ENCODE results near the gene C1QTNF1.

C1QTNF1 gene

DNA sequence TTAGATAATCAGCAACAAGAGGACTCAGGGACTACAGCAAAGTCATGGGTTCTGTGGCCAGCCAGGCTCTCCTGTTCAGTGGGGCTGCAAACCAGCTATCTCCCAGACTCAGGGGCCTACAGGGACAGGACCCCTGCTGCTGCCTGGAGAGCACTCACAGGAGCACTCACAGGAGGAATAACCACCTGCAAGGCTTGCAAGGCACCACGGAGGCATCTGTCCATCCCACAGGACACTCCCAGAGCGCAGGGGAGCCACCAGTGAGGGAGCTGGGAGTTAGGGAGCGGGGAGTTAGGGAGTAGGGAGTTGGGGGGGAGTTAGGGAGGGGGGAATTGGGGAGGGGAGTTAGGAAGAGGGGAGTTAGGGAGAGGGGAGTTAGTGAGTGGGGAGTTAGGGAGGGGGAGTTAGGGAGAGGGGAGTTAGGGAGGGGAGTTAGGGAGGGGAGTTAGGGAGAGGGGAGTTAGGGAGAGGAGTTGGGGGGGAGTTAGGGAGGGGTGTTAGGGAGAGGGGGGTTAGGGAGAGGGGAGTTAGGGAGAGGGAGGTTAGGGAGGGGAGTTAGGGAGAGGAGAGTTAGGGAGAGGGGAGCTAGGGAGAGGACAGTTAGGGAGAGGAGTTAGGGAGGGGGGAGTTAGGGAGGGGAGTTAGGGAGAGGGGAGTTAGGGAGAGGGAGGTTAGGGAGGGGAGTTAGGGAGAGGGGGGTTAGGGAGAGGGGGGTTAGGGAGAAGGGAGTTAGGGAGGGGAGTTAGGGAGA, 20.1 kb upstream of the C1QTNF1 start:
- no peak for DNase-seq (ENCODE audit: low read depth, low spot score)
- H3K27ac ChIP-seq, result no peak overlapping the region

DNA sequence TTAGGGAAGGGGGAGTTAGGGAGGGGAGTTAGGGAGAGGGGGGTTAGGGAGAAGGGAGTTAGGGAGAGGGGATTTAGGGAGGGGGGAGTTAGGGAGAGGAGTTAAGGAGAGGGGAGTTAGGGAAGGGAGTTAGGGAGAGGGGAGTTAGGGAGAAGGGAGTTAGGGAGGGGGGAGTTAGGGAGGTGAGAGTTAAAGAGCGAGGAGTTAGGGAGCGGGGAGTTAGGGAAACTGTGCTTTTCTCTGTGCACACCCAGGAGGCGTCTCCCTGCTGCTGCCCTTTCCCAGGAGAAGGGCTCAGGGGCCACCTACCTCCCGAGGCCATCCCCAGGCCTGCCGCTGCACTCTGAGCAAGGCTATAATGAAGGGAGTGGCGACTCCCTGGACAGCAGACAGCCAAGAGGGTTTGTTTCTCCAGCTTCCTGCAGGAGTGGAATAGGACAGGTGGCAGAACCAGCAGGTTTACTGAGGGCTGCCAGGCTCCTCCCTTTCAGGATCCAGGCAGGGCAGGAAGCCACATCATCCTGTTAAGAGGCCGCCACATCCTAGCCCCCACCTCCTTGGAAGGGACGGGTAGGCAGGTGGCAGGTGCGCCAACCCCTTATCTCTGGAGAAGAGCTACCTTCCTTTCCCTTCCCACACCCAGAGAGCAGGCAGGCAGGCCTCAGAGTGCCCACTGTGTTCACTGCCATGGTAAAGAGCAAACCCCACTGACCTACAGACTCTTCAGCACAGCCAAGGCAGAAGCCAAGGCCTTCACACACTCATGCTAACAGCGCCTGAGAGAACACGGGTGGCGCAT, 18.7 kb upstream of the C1QTNF1 start:
- peak overlapping the region; percentile 91 for H3K27ac ChIP-seq
- no peak for DNase-seq (ENCODE audit: low read depth, low spot score)

DNA sequence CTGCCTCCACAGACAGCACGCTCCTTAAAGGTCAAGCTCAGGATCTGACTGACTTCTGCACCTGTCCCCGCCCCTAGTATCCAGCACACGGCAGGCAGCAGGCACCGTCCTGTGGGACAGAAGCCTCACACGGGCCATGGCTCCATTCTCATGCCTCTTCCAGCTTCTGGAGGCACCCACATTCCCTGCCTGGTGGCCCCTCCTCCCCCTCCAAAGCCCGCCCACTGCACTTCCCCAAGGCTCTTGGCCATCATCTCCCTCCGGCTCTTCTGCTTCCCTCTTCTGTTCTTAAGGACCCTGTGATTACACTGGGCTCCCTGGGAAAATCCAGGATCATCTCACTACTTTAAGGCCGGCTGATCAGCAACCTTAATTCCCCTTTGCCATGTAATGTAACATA, 17.9 kb upstream of the C1QTNF1 start:
- no peak for DNase-seq (ENCODE audit: low read depth, low spot score)
- peak overlapping the region; percentile 91 for H3K27ac ChIP-seq

DNA sequence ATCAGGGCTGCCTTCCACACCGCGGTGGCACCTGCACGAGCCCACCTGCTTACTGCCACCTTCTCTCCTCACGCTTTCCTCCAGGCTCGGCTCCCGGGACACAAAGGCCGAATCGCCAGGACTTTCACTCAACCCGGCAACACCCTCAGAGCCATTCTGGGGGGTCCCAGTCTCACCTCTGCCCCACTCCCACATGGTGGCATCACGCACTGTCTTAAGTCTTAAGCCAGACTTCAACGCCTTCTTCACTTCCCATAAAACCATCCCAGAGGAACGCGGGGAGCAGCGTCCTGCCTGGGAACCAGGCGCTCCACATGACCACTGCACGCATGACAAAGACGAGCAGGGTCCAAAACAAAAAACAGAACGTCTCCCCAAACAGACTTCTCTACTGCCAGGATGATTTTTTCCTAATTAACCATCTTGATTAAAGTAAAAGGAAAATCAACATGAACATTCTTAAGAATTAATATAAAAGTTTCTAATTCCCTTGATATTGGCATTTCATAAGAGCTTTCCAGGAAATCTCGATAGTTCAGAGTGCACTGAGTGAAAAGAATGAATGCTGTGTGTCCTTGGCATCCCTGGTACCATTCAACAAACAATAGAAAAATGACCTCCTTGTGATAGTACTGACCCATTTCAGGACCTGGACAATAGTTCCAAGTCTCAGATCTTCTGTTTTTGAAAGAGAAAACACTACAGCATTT, 17.0 kb upstream of the C1QTNF1 start:
- peak overlapping the region; percentile 91 for H3K27ac ChIP-seq

DNA sequence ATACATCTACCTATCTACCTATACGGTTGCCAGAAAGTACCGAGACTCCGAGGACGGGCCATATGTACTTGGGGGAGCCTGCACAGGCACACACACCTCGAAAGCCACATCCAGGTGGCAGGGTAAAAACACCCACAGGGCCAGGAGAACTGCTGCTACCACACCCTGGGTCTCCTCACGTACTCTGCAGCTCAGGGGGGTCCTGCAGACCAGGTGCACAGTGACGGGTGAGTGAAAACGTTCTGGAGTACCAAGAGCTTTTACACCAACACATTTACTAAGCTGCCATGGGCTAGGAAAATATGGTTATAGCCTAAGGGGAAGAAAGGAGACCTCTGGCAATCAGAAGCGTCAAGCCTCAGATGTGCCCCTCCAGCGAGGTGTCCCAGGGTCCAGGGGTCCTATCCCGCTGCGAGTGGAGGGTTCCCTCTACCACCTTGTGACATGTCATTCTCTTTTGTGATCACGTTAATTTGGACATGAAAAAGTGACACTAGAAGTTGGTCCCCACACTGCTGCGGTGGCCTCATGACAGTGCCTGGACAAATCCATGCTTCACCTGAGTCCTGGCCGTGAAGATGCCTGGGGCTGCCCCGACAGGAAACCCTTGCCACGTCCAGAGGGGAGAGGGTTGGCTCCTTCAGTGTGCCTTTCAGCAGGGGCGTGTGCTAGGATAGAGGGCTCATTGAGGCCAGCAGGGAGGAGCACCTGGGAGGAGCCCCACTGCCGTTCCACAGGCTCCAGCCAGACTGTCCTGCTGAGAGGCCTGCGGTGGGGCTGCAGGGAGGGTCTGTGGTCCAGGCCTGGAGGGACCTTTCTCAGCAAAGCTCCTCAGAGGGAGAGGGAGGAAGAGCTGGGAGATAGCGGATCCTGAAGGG, 16.2 kb upstream of the C1QTNF1 start:
- peak overlapping the region; percentile 91 for H3K27ac ChIP-seq
- DNase-seq (ENCODE audit: low read depth, low spot score), result no peak

More for the DNA sequence above, 17.0 kb upstream of the C1QTNF1 start:
- no peak for DNase-seq (ENCODE audit: low read depth, low spot score)

DNA sequence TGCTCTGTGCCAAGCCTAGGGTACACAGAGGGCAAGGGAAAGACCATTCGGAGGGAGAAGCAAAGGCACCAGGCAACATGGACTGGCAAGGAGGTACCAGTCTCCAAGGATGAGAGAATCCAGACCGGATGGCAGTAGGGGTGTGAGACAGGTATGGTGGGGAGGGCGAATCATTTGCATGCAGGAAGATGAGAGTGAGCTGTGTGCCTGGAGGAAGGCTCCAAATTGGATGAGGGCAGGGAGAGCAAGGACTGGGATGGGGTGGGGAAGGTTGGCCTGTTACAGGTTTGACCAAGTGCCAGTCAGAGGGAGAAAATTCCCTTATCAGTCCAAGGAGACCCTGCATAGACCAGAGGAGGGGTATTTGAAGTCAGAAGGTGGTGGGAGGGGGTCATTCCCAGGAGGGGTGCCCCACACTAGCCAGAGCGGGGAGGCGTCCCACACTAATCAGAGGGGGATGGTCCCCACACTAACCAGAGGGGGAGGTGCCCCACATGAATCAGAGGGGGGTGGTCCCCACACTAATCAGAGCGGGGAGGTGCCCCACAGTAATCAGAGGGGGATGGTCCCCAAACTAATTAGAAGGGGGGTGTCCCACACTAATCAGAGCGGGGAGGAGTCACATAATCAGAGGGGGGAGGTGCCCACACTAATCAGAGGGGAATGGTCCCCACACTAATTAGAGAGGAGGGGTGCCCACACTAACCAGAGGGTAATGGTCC, 15.1 kb upstream of the C1QTNF1 start:
- DNase-seq (ENCODE audit: low read depth, low spot score), result no peak
- H3K27ac ChIP-seq, result peak overlapping the region; percentile 91

DNA sequence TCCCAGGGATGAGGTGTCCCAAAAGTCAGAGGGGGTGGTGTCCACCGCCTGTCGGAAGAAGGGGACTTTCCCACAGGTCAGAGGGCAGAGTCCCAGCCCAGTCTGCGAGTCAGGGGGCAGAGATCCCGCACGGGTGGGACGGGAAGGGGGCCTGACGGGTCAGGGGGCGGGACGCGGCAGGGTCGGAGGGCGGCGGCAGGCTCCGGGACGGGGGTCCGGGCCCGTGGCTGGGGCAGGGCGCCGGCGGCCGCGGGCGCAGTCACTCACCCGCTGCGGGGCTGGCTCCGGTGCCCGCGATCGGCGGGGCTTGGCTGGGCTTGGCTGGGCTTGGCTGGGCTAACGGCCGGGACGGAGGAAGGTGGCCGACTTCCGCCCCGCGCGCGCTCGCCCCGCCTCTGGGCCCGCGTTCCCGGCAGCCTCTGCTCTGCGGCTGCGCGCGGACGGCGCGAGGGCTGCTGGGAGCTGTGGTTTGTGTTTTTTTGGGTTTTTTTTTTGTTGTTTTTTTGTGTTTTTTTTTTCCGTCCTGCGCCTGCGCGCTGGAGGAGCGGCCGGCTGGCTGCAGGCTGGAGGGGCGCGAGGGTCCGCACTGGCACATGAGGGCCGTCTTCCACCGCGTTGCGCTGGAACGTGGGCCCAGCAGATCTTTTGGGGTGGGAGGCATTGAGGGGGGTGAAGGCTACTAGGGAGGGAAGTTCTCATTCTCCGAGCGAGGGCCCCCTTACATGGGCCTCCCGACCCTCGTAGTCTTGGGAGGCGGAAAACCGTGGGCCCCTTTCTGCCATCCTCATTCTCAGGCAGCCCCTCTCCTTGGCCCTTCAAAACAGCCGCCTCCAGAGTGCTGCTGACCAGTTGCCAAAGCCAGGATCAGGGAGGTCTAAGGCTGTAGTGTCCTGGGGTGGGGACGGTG, 14.3 kb upstream of the C1QTNF1 start, which contains the start of gene CANT1:
Gene CANT1 (minus strand): TSS at position 368 of the 907 bp plus-strand sequence. CDS start 12,142 bp downstream, outside the sequence.
- no peak for DNase-seq (ENCODE audit: low read depth, low spot score)
- peak within 1 kb of the TSS; percentile 91 for H3K27ac ChIP-seq

DNA sequence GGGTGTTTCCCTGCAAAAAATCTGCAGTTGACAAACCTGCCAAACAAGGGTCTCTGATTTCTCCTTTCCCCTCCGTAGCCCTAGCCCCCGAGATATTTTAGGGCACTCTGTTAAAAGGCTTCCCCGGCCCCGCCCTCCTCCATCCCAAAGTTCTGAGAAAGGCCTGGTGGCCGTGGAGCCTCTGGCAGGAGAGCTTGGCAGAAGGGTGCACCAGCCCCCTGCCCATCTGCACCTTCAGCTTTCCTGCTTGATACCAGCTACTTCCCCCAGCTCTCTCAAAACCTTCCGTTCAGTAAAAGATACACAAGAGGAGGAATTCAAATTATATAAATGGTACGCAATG, 13.7 kb upstream of the C1QTNF1 start:
- DNase-seq (ENCODE audit: low read depth, low spot score), result no peak
- H3K27ac ChIP-seq, result peak overlapping the region; percentile 91

DNA sequence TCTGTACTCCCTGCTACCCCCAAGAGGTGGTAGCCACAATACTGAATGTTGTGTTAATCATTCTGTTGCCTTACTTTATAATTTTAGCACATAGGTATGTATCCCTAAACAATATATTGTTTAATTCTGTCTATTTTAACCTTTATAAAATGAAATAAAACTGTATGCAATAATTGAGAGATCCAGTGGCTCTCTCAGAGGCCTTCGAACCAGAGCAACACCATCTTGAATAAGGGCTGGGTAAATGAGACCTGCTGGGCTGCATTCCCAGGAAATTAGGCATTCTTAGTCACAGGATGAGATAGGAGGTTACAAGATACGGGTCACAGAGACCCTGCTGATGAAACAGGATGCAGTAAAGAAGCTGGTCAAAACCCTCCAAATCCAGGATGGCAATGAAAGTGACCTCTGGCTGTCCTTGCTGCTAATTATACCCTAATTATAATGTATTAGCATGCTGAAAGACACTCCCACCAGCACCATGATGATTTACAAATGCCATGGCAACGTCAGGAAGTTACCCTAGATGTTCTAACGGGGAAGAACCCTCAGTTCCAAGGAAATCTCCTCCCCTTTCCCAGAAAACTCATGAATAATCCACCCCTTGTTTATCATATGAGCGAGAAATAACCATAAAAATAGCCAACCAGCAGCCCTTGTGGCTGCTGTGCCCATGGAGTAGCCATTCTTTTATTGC, 12.4 kb upstream of the C1QTNF1 start:
- DNase-seq (ENCODE audit: low read depth, low spot score), result no peak
- H3K27ac ChIP-seq, result peak overlapping the region; percentile 91

DNA sequence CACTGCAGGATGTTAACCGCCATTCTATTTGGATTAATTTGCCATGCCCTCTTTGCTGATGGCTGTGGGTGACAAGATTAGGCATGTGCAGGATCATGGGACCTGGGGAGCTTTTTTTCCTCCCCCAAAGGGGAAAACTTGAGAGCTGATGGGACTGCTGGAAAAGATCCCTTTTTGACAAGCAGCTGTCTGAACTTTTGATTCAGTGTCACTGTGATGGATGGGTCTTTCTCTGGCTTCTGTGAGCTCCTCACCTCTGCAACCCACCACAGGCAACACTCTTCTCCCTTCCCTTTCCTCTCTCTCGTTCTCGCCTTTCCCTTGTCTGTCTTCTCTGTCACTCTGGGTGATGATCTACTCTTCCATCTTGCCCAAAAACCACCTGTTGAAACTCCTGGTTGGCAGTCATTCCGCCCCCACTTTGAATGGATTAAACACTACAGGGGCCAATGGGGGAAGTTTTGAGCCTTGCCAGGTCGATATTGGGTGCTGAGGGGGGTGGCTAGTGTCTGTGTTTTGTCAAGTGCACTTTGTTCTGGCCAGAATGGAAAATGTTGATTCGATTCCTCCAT, 11.3 kb upstream of the C1QTNF1 start:
- DNase-seq (ENCODE audit: low read depth, low spot score), result no peak
- peak overlapping the region; percentile 91 for H3K27ac ChIP-seq

DNA sequence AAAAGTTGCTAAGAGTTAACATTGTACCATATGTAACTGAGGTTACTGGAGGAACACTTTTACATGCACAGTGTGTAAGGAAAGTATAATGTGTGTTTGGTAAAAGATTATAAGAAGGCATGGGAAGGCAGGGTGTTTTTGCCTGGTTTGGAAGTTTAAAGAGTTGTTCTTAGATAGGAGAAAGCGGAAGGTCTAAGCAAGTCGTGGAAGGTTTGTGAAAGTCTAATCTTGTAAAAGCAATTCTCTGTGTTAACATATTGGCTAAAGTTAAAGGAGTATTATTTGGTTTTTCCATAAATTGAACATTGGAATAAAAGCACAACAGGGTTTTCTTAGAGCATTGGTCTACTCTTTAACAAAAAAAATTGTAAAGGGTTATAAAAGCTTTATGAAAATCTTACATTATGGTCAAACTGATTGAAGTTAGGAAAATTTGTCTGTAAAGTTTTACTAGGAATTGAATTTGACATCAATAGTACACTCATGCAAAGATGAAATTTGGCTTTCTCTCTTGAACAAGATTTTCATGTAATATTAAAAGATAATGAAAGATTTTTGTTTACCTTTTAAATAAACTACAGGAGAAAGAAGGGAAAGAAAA, 9.7 kb upstream of the C1QTNF1 start:
- H3K27ac ChIP-seq, result no peak overlapping the region
- no peak for DNase-seq (ENCODE audit: low read depth, low spot score)

DNA sequence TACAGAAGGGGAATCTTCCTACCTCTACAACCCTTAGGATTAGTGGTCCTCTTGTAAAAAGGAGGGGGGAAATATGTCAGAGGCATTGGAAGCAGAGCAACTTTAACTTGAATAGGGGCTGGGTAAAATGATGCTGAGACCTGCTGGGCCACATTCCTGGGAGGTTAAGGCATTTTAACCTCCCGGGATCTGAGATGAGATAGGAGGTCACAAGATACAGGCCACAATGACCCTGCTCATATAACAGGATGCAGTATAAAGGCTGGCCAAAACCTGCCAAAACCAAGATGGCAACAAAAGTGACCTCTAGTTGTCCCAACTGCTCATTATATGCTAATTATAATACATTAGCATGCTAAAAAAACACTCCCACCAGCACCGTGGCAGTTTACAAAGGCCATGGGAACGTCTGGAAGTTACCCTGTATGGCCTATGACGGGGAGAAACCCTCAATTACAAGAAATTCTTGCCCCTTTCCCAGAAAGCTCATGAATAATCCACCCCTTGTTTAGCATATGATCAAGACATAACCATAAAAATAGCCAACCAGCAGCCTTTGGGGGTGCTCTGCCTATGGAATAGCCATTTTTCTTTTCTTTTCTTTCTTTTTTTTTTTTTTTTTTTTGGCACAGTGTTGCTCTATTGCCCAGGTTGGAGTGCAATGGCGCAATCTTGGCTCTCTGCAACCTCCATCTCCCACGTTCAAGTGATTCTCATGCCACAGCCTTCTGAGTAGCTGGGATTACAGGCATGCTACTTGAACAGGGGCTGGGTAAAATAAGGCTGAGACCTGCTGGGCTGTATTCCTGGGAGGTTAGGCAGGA, 6.2 kb upstream of the C1QTNF1 start:
- peak overlapping the region; percentile 7 for H3K27ac ChIP-seq
- no peak for DNase-seq (ENCODE audit: low read depth, low spot score)

DNA sequence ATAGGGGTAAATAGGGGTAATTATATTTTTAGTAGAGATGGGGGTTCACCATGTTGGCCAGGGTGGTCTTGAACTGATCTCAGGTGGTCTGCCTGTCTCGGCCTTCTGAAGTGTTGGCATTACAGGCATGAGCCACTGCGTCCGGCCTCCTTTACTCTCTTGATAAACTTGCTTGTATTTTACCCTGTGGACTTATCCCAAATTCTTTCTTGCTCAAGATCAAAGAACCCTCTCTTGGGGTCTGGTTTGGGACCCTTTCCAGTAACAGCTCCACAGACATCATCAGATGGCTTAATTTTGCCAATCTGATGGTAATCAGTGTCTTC, 5.6 kb upstream of the C1QTNF1 start:
- no peak overlapping the region for H3K27ac ChIP-seq

DNA sequence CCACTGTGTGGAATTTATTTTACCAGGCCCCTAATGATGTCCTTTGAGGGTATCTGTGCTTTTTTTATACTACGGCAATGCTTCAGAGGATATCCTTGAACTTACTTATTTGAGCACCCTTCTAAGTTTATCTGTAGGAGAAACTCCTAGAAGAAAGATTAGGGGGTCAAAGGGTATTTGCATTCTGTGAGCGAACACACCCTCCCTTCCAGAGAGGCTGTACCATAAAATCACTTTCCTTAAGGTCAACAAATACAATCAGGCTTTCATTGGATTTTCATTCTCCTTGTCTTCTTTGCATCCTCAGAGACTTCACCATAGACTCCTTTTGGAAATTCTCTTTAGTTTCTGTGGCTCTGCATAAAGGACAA, 4.7 kb upstream of the C1QTNF1 start:
- DNase-seq (ENCODE audit: low read depth, low spot score), result no peak
- H3K27ac ChIP-seq, result no peak overlapping the region

More for the DNA sequence above, 5.6 kb upstream of the C1QTNF1 start:
- no peak for DNase-seq (ENCODE audit: low read depth, low spot score)

DNA sequence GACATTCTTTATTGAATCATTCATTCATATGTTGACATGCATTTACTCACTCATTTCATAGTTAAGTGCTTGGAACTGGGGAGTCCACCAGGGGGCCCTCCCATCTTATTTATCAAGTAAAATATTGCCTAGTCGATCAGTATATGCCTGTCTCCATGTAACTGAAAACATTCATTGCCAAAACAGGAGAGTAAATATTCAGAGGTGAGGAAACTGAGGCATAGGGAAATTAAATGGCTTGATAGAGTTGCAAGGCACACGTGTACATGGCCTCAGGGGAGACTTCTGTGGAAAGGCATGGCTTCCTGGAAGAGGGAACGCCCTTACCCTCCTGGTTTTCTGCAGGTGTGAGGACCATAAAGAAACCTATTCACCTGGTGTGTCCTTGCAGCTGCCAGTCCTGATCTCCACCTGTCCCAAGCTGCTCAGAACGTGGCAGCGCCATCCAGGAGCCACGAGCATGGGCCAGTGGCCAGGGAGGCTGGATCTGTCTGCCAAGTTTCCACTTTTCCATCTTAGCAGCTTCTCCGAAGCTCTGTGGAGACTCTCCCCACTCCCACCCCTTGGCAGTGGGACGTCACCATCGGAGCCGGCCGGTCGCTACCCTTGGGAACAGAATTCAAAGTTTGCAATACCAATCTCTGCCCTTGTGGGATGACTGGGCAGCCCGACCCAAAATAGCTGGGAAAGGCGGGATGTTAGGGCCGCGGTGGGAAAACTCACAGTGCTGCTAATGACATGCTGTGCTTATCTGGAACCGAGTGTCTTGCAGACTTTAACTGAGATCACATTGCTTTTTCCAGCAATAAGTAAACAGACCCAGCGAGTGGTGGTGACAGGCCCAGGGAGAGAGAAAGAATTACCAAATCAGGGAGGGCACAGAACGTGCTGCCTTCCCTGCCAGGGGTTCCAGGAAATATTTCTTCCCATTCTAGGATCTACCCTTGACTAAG, 4.1 kb upstream of the C1QTNF1 start:
- H3K27ac ChIP-seq, result no peak overlapping the region

More for the DNA sequence above, 4.1 kb upstream of the C1QTNF1 start:
- no peak for DNase-seq (ENCODE audit: low read depth, low spot score)
